ENCODE results near the gene EXOC4.
A peak's percentile ranks its signal among the peaks of the same experiment; 100 is the strongest.

Gene EXOC4

GRCh38 chr7:133819695-133820094 lies 566.8 kb downstream of the EXOC4 start:
- Mint-ChIP-seq H3K27ac (no peak overlapping the region), H3K9me3 (no peaks in the 10 kb centered on the region), H3K4me3 (no peak overlapping the region), H3K36me3 (peaks cover 22% of the 10 kb centered on the region), H3K4me1 (peaks cover 6% of the 10 kb centered on the region)
- ATAC-seq (no peak), DNase-seq (ENCODE audit: low spot score in 2 of 2) (no peak)

GRCh38 chr7:133820584-133820983 lies 567.7 kb downstream of the EXOC4 start:
- Mint-ChIP-seq H3K27ac (peak overlapping the region; percentile 19), H3K4me3 (no peak overlapping the region), H3K4me1 (peaks cover 6% of the 10 kb centered on the region), H3K36me3 (peaks cover 22% of the 10 kb centered on the region), H3K9me3 (no peaks in the 10 kb centered on the region)
- ATAC-seq (no peak), DNase-seq (ENCODE audit: low spot score in 2 of 2) (no peak)

GRCh38 chr7:133821171-133821570 lies 568.3 kb downstream of the EXOC4 start:
- Mint-ChIP-seq H3K9me3 (no peaks in the 10 kb centered on the region), H3K27ac (peak overlapping the region; percentile 19), H3K4me1 (peaks cover 6% of the 10 kb centered on the region), H3K4me3 (no peak overlapping the region), H3K36me3 (peaks cover 22% of the 10 kb centered on the region)
- DNase-seq (ENCODE audit: low spot score in 2 of 2) = no peak
- no peak for ATAC-seq

GRCh38 chr7:133822001-133822641 lies 569.2 kb downstream of the EXOC4 start:
- H3K4me1 Mint-ChIP-seq = peaks cover 6% of the 10 kb centered on the region
- peaks cover 17% of the 10 kb centered on the region for H3K36me3 Mint-ChIP-seq
- DNase-seq (ENCODE audit: low spot score in 2 of 2) = no peak
- no peak overlapping the region for H3K27ac Mint-ChIP-seq
- H3K4me3 Mint-ChIP-seq = no peak overlapping the region
- H3K9me3 Mint-ChIP-seq = no peaks in the 10 kb centered on the region
- no peak for ATAC-seq

GRCh38 chr7:133822868-133823552 lies 570.1 kb downstream of the EXOC4 start:
- ATAC-seq (no peak), DNase-seq (ENCODE audit: low spot score in 2 of 2) (no peak)
- Mint-ChIP-seq H3K4me1 (peaks cover 6% of the 10 kb centered on the region), H3K27ac (no peak overlapping the region), H3K9me3 (no peaks in the 10 kb centered on the region), H3K36me3 (peaks cover 8% of the 10 kb centered on the region), H3K4me3 (no peak overlapping the region)

GRCh38 chr7:133824132-133824531 lies 571.3 kb downstream of the EXOC4 start:
- ATAC-seq = no peak
- H3K9me3 Mint-ChIP-seq = no peaks in the 10 kb centered on the region
- peaks cover 4% of the 10 kb centered on the region for H3K36me3 Mint-ChIP-seq
- H3K4me3 Mint-ChIP-seq = no peak overlapping the region
- no peak for DNase-seq (ENCODE audit: low spot score in 2 of 2)
- H3K27ac Mint-ChIP-seq = no peak overlapping the region
- H3K4me1 Mint-ChIP-seq = peaks cover 6% of the 10 kb centered on the region

GRCh38 chr7:133827707-133828623 lies 575.1 kb downstream of the EXOC4 start:
- Mint-ChIP-seq H3K4me1 (peaks cover 6% of the 10 kb centered on the region), H3K36me3 (no peaks in the 10 kb centered on the region), H3K27ac (no peak overlapping the region), H3K4me3 (no peak overlapping the region), H3K9me3 (no peaks in the 10 kb centered on the region)
- ATAC-seq (peak; percentile 77), DNase-seq (ENCODE audit: low spot score in 2 of 2) (no peak)

- no peak for DNase-seq (ENCODE audit: low spot score in 2 of 2)
- Mint-ChIP-seq H3K36me3 (no peaks in the 10 kb centered on the region), H3K27ac (no peak overlapping the region), H3K9me3 (no peaks in the 10 kb centered on the region), H3K4me1 (peaks cover 6% of the 10 kb centered on the region), H3K4me3 (no peak overlapping the region)
- ATAC-seq = no peak
These were observed 576.0 kb downstream of the EXOC4 start for GRCh38 chr7:133828906-133829305.

GRCh38 chr7:133829336-133829897 lies 576.5 kb downstream of the EXOC4 start:
- Mint-ChIP-seq H3K27ac (no peak overlapping the region), H3K9me3 (no peaks in the 10 kb centered on the region), H3K4me3 (no peak overlapping the region), H3K36me3 (no peaks in the 10 kb centered on the region), H3K4me1 (peaks cover under 1% of the 10 kb centered on the region)
- DNase-seq (ENCODE audit: low spot score in 2 of 2) (no peak), ATAC-seq (no peak)

GRCh38 chr7:133830081-133830480 lies 577.2 kb downstream of the EXOC4 start:
- no peak for DNase-seq (ENCODE audit: low spot score in 2 of 2)
- no peak for ATAC-seq
- Mint-ChIP-seq H3K36me3 (no peaks in the 10 kb centered on the region), H3K9me3 (no peaks in the 10 kb centered on the region), H3K4me1 (no peaks in the 10 kb centered on the region), H3K4me3 (no peak overlapping the region), H3K27ac (no peak overlapping the region)

GRCh38 chr7:133836666-133837065 lies 583.8 kb downstream of the EXOC4 start:
- Mint-ChIP-seq H3K9me3 (peaks cover 2% of the 10 kb centered on the region), H3K36me3 (no peaks in the 10 kb centered on the region), H3K4me3 (no peak overlapping the region), H3K27ac (no peak overlapping the region), H3K4me1 (no peaks in the 10 kb centered on the region)
- DNase-seq (ENCODE audit: low spot score in 2 of 2) (no peak), ATAC-seq (no peak)

GRCh38 chr7:133837224-133837623 lies 584.3 kb downstream of the EXOC4 start:
- ATAC-seq (no peak), DNase-seq (ENCODE audit: low spot score in 2 of 2) (no peak)
- no peak overlapping the region for H3K27ac Mint-ChIP-seq
- peaks cover 2% of the 10 kb centered on the region for H3K9me3 Mint-ChIP-seq
- H3K36me3 Mint-ChIP-seq = no peaks in the 10 kb centered on the region
- H3K4me3 Mint-ChIP-seq = no peak overlapping the region
- H3K4me1 Mint-ChIP-seq = no peaks in the 10 kb centered on the region

- no peak for ATAC-seq
- H3K36me3 Mint-ChIP-seq = no peaks in the 10 kb centered on the region
- DNase-seq (ENCODE audit: low spot score in 2 of 2) = no peak
- peaks cover 2% of the 10 kb centered on the region for H3K9me3 Mint-ChIP-seq
- H3K4me1 Mint-ChIP-seq = no peaks in the 10 kb centered on the region
- H3K4me3 Mint-ChIP-seq = no peak overlapping the region
- H3K27ac Mint-ChIP-seq = no peak overlapping the region
These were observed 586.2 kb downstream of the EXOC4 start for GRCh38 chr7:133839121-133839520.

- no peak overlapping the region for H3K4me3 Mint-ChIP-seq
- H3K27ac Mint-ChIP-seq = no peak overlapping the region
- H3K36me3 Mint-ChIP-seq = no peaks in the 10 kb centered on the region
These were observed 590.5 kb downstream of the EXOC4 start for GRCh38 chr7:133843341-133843740.

GRCh38 chr7:133845005-133845404 lies 592.1 kb downstream of the EXOC4 start:
- ATAC-seq = no peak
- Mint-ChIP-seq H3K4me3 (no peak overlapping the region), H3K27ac (no peak overlapping the region), H3K36me3 (no peaks in the 10 kb centered on the region), H3K9me3 (peaks cover 2% of the 10 kb centered on the region), H3K4me1 (no peaks in the 10 kb centered on the region)
- DNase-seq (ENCODE audit: low spot score in 2 of 2) = no peak

More at GRCh38 chr7:133843341-133843740, 590.5 kb downstream of the EXOC4 start:
- Mint-ChIP-seq H3K4me1 (no peaks in the 10 kb centered on the region), H3K9me3 (peaks cover 2% of the 10 kb centered on the region)
- DNase-seq (ENCODE audit: low spot score in 2 of 2) (no peak), ATAC-seq (no peak)

All from stimulated activated effector memory CD8-positive, alpha-beta T cell treated with anti-CD3 and anti-CD28 coated beads, Interleukin-12 subunit alpha, Interleukin-12 subunit beta, amount 100 ng/mL, for 72 hours (primary cell).